PC-3 (cell line): ENCODE results near the gene GLT6D1.

ENCODE experiments used
- EZH2 ChIP-seq: fragments of 300-600 bp; sonication (generic); IDR thresholded peaks from one replicate; pipeline ENCODE4 v1.6.1; 2017; ENCODE audit warnings: antibody characterized with exemption, mild to moderate bottlenecking, low read length; ENCODE audit not compliant: unreplicated experiment
- EZH2phosphoT487 ChIP-seq: fragments of 300-600 bp; sonication (generic); IDR thresholded peaks from 2 replicates; pipeline ENCODE4 v1.6.1; 2018; ENCODE audit warnings: mild to moderate bottlenecking, antibody characterized with exemption, low read length, borderline replicate concordance
- TF ChIP-seq, protein P1 (sequence below): fragments of 300-600 bp; sonication (generic); conservative IDR thresholded peaks from 2 replicates; pipeline ENCODE4 v1.5.1; 2017; ENCODE audit warnings: antibody characterized with exemption, low read depth, mild to moderate bottlenecking, low read length

DNA sequence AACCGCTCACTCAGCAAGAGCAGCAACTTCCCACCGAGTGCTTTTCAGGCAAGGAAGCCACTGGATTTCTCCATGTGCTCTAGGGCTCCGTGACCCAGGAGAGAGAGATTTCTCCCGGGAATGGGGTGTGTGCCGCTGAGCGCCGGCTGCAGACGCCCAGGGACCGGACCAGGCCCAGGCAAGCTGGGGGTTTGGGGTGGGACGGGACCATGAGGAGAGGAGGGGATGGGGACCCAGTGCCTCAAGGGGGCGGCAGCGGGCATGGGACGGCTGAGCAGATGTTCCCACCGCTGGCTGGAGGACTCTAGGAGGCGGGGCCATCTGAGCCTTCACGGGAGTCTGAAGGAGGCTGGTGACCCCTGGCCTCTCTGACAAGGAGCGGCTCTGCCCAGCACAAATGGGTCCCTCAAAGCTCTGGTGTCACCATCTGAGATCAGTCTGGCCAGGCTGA, 32.3 kb upstream of the GLT6D1 start:
- no peak for TF ChIP-seq EZH2phosphoT487
- TF ChIP-seq, protein P1, sequence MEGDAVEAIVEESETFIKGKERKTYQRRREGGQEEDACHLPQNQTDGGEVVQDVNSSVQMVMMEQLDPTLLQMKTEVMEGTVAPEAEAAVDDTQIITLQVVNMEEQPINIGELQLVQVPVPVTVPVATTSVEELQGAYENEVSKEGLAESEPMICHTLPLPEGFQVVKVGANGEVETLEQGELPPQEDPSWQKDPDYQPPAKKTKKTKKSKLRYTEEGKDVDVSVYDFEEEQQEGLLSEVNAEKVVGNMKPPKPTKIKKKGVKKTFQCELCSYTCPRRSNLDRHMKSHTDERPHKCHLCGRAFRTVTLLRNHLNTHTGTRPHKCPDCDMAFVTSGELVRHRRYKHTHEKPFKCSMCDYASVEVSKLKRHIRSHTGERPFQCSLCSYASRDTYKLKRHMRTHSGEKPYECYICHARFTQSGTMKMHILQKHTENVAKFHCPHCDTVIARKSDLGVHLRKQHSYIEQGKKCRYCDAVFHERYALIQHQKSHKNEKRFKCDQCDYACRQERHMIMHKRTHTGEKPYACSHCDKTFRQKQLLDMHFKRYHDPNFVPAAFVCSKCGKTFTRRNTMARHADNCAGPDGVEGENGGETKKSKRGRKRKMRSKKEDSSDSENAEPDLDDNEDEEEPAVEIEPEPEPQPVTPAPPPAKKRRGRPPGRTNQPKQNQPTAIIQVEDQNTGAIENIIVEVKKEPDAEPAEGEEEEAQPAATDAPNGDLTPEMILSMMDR, result peak; percentile 24; the same call in 1 of the 2 replicates
- TF ChIP-seq EZH2, result no peak
